Activated CD4-positive, CD25-positive, alpha-beta regulatory T cell treated with anti-CD3 and anti-CD28 coated beads, Interleukin-2, amount 50 U/mL, for 72 hours (primary cell): ENCODE measurements around the gene TRIO.
"Not testable (repeated sequence)": the region's sequence is repeated elsewhere in the genome, so short reads cannot be mapped to it uniquely, and the experiment has no call there.

Source experiments
- DNase-seq: peaks from one replicate; pipeline ENCODE4 v3.0.0; 2021

The TRIO gene

GRCh38 chr5:14424011-14424685 lies 281.0 kb downstream of the TRIO start:
- no peak for DNase-seq

GRCh38 chr5:14425559-14425958 lies 282.4 kb downstream of the TRIO start:
- DNase-seq, result no peak

- DNase-seq, result no peak
These were observed 283.4 kb downstream of the TRIO start for GRCh38 chr5:14426521-14426920.

- no peak for DNase-seq
These were observed 285.4 kb downstream of the TRIO start for GRCh38 chr5:14428302-14429081.

- no peak for DNase-seq
These were observed 286.2 kb downstream of the TRIO start for GRCh38 chr5:14429101-14430050.

GRCh38 chr5:14431534-14431933 lies 288.4 kb downstream of the TRIO start:
- DNase-seq, result no peak

- no peak for DNase-seq
These were observed 289.9 kb downstream of the TRIO start for GRCh38 chr5:14432931-14433589.

- no peak for DNase-seq
These were observed 292.3 kb downstream of the TRIO start for GRCh38 chr5:14435481-14435880.

- DNase-seq, result not testable (repeated sequence)
These were observed 293.0 kb downstream of the TRIO start for GRCh38 chr5:14436122-14436521.

- no peak for DNase-seq
These were observed 293.8 kb downstream of the TRIO start for GRCh38 chr5:14436801-14437542.

- no peak for DNase-seq
These were observed 295.1 kb downstream of the TRIO start for GRCh38 chr5:14438195-14438606.

GRCh38 chr5:14439087-14439871 lies 296.1 kb downstream of the TRIO start:
- no peak for DNase-seq

- no peak for DNase-seq
These were observed 297.1 kb downstream of the TRIO start for GRCh38 chr5:14440223-14440581.

- DNase-seq, result no peak
These were observed 297.7 kb downstream of the TRIO start for GRCh38 chr5:14440582-14441431.

- no peak for DNase-seq
These were observed 298.5 kb downstream of the TRIO start for GRCh38 chr5:14441641-14442040.

- DNase-seq, result no peak
These were observed 299.4 kb downstream of the TRIO start for GRCh38 chr5:14442536-14442935.

GRCh38 chr5:14443671-14444093 lies 300.5 kb downstream of the TRIO start:
- DNase-seq, result no peak

- DNase-seq, result no peak
These were observed 301.0 kb downstream of the TRIO start for GRCh38 chr5:14444161-14444560.

- DNase-seq, result no peak
These were observed 301.9 kb downstream of the TRIO start for GRCh38 chr5:14445013-14445412.

GRCh38 chr5:14445576-14446290 lies 302.6 kb downstream of the TRIO start:
- DNase-seq, result no peak
